K562 (cell line): Measurements from ENCODE around the gene RAD54L. TPM values are rescaled to one million over a fixed set of nuclear protein-coding genes. Genes with fewer than 3 reads are reported as not detected.

Experiments
- MEIS2 ChIP-seq: fragments of 450-650 bp; IDR thresholded peaks from 2 replicates; pipeline ENCODE4 v1.6.1; 2014; ENCODE audit warnings: mild to moderate bottlenecking; ENCODE audit not compliant: partially characterized antibody
- POLR2B ChIP-seq: fragments of 450-650 bp; IDR thresholded peaks from 2 replicates; pipeline ENCODE4 v1.6.1; 2018; ENCODE audit warnings: low read depth; ENCODE audit not compliant: partially characterized antibody
- POLR2G ChIP-seq: fragments of 200-400 bp; formaldehyde crosslinking; IDR thresholded peaks from 2 replicates; pipeline ENCODE4 v1.6.1; 2017; ENCODE audit warnings: low read depth, mild to moderate bottlenecking, antibody characterized with exemption, low read length, moderate library complexity
- XRCC4 ChIP-seq: IDR thresholded peaks from one replicate; pipeline ENCODE4 v1.6.1; 2011; ENCODE audit not compliant: insufficient read depth, insufficient read length; ENCODE audit errors: extremely low read depth
- ZBED1 ChIP-seq: IDR thresholded peaks from 2 replicates; pipeline ENCODE4 v1.6.1; 2014
- ZBTB8A ChIP-seq: fragments of 450-650 bp; IDR thresholded peaks from 2 replicates; pipeline ENCODE4 v1.6.1; 2018; ENCODE audit warnings: mild to moderate bottlenecking, moderate library complexity; ENCODE audit not compliant: partially characterized antibody
- ZNF518B ChIP-seq: fragments of 250-450 bp; sonication (Bioruptor Pico); IDR thresholded peaks from 2 replicates; pipeline ENCODE4 v1.5.0; 2021; ENCODE audit warnings: mild to moderate bottlenecking, moderate library complexity
- polyA plus RNA-seq, 8 experiments: library from polyadenylated mRNA; depleted of rRNA in 4 of 8; stranded (reverse) in 5 of 8; unstranded in 3 of 8; fragments of >200 nt; fragmentation: Nextera tagmentation in 2 of 8; fragmentation: Illumina TruSeq in 1 of 8; extraction: Ambion mirVana in 2 of 8; extraction: Trizol in 1 of 8; gene quantifications; 2 replicates each; pipeline versions ENCODE4 v1.2.1 to v1.2.3, GENCODE V29; 2011 to 2014; ENCODE audit warnings: inconsistent platforms in 1 of 8, missing spikeins in 1 of 8
- total RNA-seq, 7 experiments: library from RNA; depleted of rRNA in 6 of 7; stranded (reverse); fragments of >200 nt in 6 of 7; fragmentation: Illumina TruSeq in 2 of 7; extraction: Trizol in 2 of 7; gene quantifications; 2 replicates each; pipeline versions ENCODE4 v1.2.1 to v1.2.3, GENCODE V29; 2011 to 2021; ENCODE audit warnings: low replicate concordance in 1 of 7

The RAD54L gene
- total and polyA plus RNA-seq, 9 of the 15 experiments (the other 6 are each of a cell fraction or from before 2014, with no cell fraction given): 17.9 to 92.3 (median 37.5) TPM

DNA sequence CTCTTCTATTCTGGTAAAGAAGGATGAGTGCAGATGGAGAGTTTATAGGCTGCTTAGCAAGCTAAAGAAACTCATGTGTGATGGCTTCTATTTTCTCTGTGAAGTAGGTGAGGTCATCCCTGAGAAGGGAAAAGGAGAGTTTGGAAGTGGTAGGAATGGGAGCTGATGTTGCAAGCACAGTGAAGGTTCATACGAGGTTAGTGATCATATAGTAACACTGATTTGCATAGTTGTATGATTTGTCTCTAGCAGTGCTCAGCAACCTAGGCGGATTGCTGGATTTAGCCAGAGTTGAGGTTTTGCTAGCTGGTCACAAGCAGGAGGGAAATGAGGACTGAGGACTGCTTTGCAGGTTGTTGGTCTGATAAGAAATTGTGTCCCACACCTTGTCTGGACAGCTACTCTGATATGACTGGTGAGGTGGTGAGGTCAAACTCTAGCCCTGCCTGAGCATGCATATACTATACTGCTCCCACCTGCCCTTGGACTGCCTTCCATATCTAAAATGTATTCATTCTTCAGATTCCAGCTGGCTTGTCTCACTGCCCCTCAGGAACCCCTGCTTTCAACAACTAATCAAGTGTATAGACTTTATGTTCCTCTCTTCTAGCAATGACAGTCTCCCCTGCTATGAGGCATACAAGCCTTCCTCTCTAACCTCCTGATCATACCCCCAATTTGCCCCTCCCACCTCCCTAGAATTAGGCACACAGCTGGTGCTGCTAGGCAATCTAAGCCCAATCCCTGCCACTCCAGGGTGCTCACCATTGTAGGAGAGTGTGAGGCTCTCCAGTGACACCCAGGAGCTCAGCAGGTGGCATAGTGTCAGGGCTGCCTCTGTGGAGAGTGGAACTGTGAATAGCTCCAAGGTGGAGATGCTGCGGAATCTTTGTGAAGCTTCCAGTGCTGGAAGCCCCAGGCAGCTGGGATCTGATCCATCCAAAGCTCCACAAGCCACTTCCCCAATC is 37.3 kb downstream of the RAD54L start (continued):
- no peak for TF ChIP-seq XRCC4
- no peak for TF ChIP-seq ZBED1
- TF ChIP-seq POLR2B: peak; percentile 5
- TF ChIP-seq ZBTB8A: no peak
- no peak for TF ChIP-seq ZNF518B (CRISPR knock-in tag)
- 0 out of 2 replicates have a peak, but pooled peaks have one; percentile 22 for TF ChIP-seq POLR2G
- no peak for TF ChIP-seq MEIS2
